ENCODE data around the gene SARS1. TPM values are rescaled to one million over a fixed set of nuclear protein-coding genes. Genes with fewer than 3 reads are reported as not detected.

The SARS1 gene
- total and polyA plus RNA-seq, 2 of the 13 experiments (the other 11 are each of a cell fraction or from before 2014, with no cell fraction given) = 103 to 134 TPM

DNA sequence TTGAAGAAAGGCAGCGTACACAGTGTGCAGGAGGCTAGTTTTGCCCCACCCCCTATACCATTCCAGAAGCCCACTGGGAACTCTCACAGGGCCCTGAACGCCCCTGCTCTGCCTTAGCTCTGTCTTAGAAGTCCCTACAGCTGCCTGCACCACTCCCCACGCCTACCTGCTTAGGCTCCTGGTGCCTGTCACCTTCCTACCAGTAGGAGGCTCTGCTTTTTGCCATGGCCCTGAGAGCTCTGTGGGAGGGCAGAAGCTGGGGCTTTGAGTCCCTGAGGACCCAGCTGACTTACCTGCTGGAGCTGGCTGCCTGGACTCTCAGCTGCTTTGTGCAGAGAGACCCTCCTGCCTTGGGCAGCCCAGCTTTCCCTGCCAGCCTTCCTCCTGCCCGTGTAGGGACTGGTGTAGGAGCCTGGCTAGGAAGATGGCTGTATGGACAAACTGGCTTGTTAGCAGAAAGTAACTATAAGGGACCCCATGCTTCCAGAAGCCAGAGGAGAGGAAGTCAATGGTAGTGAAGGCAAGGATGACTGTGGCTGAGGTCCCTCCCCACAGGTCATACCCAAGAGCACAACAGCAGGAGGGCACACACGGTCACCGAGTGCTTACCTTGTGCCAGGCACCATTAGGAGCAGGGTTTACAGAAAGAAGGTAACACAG lies 25.8 kb downstream of the SARS1 start (continued):
- TF ChIP-seq, protein P1, sequence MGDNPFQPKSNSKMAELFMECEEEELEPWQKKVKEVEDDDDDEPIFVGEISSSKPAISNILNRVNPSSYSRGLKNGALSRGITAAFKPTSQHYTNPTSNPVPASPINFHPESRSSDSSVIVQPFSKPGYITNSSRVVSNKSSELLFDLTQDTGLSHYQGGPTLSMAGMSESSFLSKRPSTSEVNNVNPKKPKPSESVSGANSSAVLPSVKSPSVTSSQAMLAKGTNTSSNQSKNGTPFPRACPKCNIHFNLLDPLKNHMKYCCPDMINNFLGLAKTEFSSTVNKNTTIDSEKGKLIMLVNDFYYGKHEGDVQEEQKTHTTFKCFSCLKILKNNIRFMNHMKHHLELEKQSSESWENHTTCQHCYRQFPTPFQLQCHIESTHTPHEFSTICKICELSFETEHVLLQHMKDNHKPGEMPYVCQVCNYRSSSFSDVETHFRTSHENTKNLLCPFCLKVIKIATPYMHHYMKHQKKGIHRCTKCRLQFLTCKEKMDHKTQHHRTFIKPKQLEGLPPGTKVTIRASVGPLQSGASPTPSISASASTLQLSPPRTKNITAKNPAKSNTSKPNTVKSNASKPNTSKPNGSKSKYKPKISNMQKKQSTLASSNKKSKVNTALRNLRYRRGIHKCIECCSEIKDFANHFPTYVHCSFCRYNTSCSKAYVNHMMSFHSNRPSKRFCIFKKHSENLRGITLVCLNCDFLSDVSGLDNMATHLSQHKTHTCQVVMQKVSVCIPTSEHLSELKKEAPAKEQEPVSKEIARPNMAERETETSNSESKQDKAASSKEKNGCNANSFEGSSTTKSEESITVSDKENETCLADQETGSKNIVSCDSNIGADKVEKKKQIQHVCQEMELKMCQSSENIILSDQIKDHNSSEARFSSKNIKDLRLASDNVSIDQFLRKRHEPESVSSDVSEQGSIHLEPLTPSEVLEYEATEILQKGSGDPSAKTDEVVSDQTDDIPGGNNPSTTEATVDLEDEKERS (CRISPR knock-in tag; IDR thresholded peaks at IDR 0.05) = 0 out of 2 replicates have a peak, but pooled peaks have one; percentile 35
- TF ChIP-seq RAD21 (CRISPR knock-in tag; IDR thresholded peaks at IDR 0.05) (peak; percentile 63), HES4 (CRISPR knock-in tag; IDR thresholded peaks at IDR 0.05; ENCODE audit: borderline replicate concordance) (no peak), IRX3 (CRISPR knock-in tag; IDR thresholded peaks at IDR 0.05; ENCODE audit: borderline replicate concordance, low read depth) (no peak), ZNF253 (CRISPR knock-in tag; IDR thresholded peaks at IDR 0.05; ENCODE audit: borderline replicate concordance) (no peak), NFKBIZ (CRISPR knock-in tag; IDR thresholded peaks at IDR 0.05) (no peak), ZNF207 (IDR thresholded peaks at IDR 0.05; ENCODE audit: borderline replicate concordance) (no peak), ZSCAN31 (CRISPR knock-in tag; IDR thresholded peaks at IDR 0.05; ENCODE audit: low read depth) (no peak), ZNF768 (CRISPR knock-in tag; IDR thresholded peaks at IDR 0.05) (no peak), PAF1 (CRISPR knock-in tag; IDR thresholded peaks at IDR 0.05) (peak; percentile 89), FOSL2 (CRISPR knock-in tag; IDR thresholded peaks at IDR 0.05) (no peak), POLR2G (IDR thresholded peaks at IDR 0.05; ENCODE audit: low read depth, low read length) (peak; percentile 30; the same call in 1 of the 2 replicates), CCDC6 (CRISPR knock-in tag; IDR thresholded peaks at IDR 0.05) (no peak), GABPB1 (CRISPR knock-in tag; IDR thresholded peaks at IDR 0.05) (no peak), CHD4 (IDR thresholded peaks at IDR 0.05; ENCODE audit: borderline replicate concordance, low read length) (no peak), ZNF589 (CRISPR knock-in tag; conservative IDR thresholded peaks at IDR 0.05) (no peak)
- TF ChIP-seq, protein P2, sequence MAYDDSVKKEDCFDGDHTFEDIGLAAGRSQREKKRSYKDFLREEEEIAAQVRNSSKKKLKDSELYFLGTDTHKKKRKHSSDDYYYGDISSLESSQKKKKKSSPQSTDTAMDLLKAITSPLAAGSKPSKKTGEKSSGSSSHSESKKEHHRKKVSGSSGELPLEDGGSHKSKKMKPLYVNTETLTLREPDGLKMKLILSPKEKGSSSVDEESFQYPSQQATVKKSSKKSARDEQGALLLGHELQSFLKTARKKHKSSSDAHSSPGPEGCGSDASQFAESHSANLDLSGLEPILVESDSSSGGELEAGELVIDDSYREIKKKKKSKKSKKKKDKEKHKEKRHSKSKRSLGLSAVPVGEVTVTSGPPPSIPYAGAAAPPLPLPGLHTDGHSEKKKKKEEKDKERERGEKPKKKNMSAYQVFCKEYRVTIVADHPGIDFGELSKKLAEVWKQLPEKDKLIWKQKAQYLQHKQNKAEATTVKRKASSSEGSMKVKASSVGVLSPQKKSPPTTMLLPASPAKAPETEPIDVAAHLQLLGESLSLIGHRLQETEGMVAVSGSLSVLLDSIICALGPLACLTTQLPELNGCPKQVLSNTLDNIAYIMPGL (CRISPR knock-in tag; IDR thresholded peaks at IDR 0.05; ENCODE audit: borderline replicate concordance in 1 of 2, low read depth in 1 of 2) = peak in 1 of 2 experiments; percentile 46; a peak in 1 of 4 replicates
- TF ChIP-seq, protein P3, sequence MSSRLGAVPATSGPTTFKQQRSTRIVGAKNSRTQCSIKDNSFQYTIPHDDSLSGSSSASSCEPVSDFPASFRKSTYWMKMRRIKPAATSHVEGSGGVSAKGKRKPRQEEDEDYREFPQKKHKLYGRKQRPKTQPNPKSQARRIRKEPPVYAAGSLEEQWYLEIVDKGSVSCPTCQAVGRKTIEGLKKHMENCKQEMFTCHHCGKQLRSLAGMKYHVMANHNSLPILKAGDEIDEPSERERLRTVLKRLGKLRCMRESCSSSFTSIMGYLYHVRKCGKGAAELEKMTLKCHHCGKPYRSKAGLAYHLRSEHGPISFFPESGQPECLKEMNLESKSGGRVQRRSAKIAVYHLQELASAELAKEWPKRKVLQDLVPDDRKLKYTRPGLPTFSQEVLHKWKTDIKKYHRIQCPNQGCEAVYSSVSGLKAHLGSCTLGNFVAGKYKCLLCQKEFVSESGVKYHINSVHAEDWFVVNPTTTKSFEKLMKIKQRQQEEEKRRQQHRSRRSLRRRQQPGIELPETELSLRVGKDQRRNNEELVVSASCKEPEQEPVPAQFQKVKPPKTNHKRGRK (CRISPR knock-in tag; IDR thresholded peaks at IDR 0.05) = 0 out of 2 replicates have a peak, but pooled peaks have one; percentile 30

All from HepG2 (cell line).